HG02798 (cell line): ENCODE data around the gene RHBDF1.

Experiments
- ATAC-seq: cut with Tn5 transposase; IDR thresholded peaks from one replicate; pipeline ENCODE4 v1.9.1; 2021; ENCODE audit warnings: mild to moderate bottlenecking; ENCODE audit not compliant: unreplicated experiment, poor library complexity

RHBDF1 gene

GRCh38 chr16:72561-73548 lies at the start of gene RHBDF1:
RHBDF1 (minus strand) TSS chr16:72631; CDS start chr16:65015, 7,616 bp downstream.
- no peak for ATAC-seq

- ATAC-seq = no peak
Observed at GRCh38 chr16:120756-121155, 48.3 kb upstream of the RHBDF1 start.

- no peak for ATAC-seq
Observed at GRCh38 chr16:119835-120491, 47.5 kb upstream of the RHBDF1 start.

- no peak for ATAC-seq
Observed at GRCh38 chr16:119295-119694, 46.9 kb upstream of the RHBDF1 start.

GRCh38 chr16:118857-119256 lies 46.4 kb upstream of the RHBDF1 start:
- no peak for ATAC-seq

- no peak for ATAC-seq
Observed at GRCh38 chr16:117379-118365, 45.2 kb upstream of the RHBDF1 start.

- ATAC-seq = no peak
Observed at GRCh38 chr16:116015-116414, 43.6 kb upstream of the RHBDF1 start.

- no peak for ATAC-seq
Observed at GRCh38 chr16:114327-114726, 41.9 kb upstream of the RHBDF1 start.

- no peak for ATAC-seq
Observed at GRCh38 chr16:112153-112840, 39.9 kb upstream of the RHBDF1 start.

GRCh38 chr16:106623-107324 lies 34.3 kb upstream of the RHBDF1 start:
- ATAC-seq = no peak

- no peak for ATAC-seq
Observed at GRCh38 chr16:105521-105920, 33.1 kb upstream of the RHBDF1 start.

- ATAC-seq = no peak
Observed at GRCh38 chr16:104928-105327, 32.5 kb upstream of the RHBDF1 start.

- no peak for ATAC-seq
Observed at GRCh38 chr16:104355-104754, 31.9 kb upstream of the RHBDF1 start.

GRCh38 chr16:102060-102855 lies 29.8 kb upstream of the RHBDF1 start:
- ATAC-seq = no peak

- no peak for ATAC-seq
Observed at GRCh38 chr16:101586-101985, 29.2 kb upstream of the RHBDF1 start.

GRCh38 chr16:100989-101388 lies 28.6 kb upstream of the RHBDF1 start:
- ATAC-seq = no peak

GRCh38 chr16:97822-98221 lies 25.4 kb upstream of the RHBDF1 start:
- ATAC-seq = no peak

- peak; percentile 85 for ATAC-seq
Observed at GRCh38 chr16:96935-97381, 24.5 kb upstream of the RHBDF1 start.
